IPS-15b (cell line): ENCODE measurements around the gene RNF14.
A peak's percentile ranks its signal among the peaks of the same experiment; 100 is the strongest.
"Not testable (repeated sequence)": the region's sequence is repeated elsewhere in the genome, so short reads cannot be mapped to it uniquely, and the experiment has no call there.

Experiments used
- H3K27me3 ChIP-seq: one replicate; pipeline ENCODE4 v1.6.1; 2013; ENCODE audit warnings: low read length; ENCODE audit not compliant: control insufficient read depth, insufficient read depth
- H3K36me3 ChIP-seq: one replicate; pipeline ENCODE4 v1.6.1; 2013; ENCODE audit warnings: low read length; ENCODE audit not compliant: control insufficient read depth, insufficient read depth
- H3K4me1 ChIP-seq: one replicate; pipeline ENCODE4 v1.6.1; 2013; ENCODE audit warnings: mild to moderate bottlenecking, low read length; ENCODE audit not compliant: control insufficient read depth, insufficient read depth
- H3K4me3 ChIP-seq: one replicate; pipeline ENCODE4 v1.5.1; 2013; ENCODE audit warnings: low read depth, low read length
- H3K9ac ChIP-seq: one replicate; pipeline ENCODE4 v1.6.1; 2013; ENCODE audit warnings: low read depth, mild to moderate bottlenecking, low read length
- H3K9me3 ChIP-seq: one replicate; pipeline ENCODE4 v1.6.1; 2013; ENCODE audit warnings: mild to moderate bottlenecking, low read length; ENCODE audit not compliant: control insufficient read depth, insufficient read depth

The RNF14 gene

GRCh38 chr5:142025637-142026036 is 56.7 kb downstream of the RNF14 start:
- no peaks in the 10 kb centered on the region for H3K27me3 ChIP-seq
- no peak overlapping the region for H3K9ac ChIP-seq
- H3K36me3 ChIP-seq: no peaks in the 10 kb centered on the region
- H3K4me3 ChIP-seq: peak overlapping the region; percentile 60
- H3K4me1 ChIP-seq: peaks cover 7% of the 10 kb centered on the region
- H3K9me3 ChIP-seq: no peaks in the 10 kb centered on the region

DNA sequence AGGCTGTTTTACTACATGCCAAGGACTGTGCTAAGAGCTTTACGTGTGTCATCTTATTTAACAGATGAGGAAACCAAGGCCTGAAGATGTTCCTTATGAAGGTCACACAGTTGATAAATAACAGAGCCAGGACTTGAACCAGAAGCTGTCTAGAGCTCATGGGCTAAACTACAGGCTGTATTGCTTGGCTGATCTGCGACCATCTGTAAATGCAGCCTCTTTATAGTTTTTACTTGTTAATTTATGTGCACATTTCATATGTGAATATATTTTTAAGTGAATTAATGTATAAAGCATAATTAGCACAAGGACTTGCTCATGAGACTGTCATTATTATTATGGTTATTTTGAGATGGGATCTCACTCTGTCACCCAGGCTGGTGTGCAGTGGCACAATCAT is 63.2 kb downstream of the RNF14 start:
- Histone ChIP-seq H3K4me1 (no peaks in the 10 kb centered on the region), H3K9ac (no peak overlapping the region), H3K27me3 (no peaks in the 10 kb centered on the region), H3K36me3 (no peaks in the 10 kb centered on the region), H3K4me3 (no peak overlapping the region), H3K9me3 (no peaks in the 10 kb centered on the region)

DNA sequence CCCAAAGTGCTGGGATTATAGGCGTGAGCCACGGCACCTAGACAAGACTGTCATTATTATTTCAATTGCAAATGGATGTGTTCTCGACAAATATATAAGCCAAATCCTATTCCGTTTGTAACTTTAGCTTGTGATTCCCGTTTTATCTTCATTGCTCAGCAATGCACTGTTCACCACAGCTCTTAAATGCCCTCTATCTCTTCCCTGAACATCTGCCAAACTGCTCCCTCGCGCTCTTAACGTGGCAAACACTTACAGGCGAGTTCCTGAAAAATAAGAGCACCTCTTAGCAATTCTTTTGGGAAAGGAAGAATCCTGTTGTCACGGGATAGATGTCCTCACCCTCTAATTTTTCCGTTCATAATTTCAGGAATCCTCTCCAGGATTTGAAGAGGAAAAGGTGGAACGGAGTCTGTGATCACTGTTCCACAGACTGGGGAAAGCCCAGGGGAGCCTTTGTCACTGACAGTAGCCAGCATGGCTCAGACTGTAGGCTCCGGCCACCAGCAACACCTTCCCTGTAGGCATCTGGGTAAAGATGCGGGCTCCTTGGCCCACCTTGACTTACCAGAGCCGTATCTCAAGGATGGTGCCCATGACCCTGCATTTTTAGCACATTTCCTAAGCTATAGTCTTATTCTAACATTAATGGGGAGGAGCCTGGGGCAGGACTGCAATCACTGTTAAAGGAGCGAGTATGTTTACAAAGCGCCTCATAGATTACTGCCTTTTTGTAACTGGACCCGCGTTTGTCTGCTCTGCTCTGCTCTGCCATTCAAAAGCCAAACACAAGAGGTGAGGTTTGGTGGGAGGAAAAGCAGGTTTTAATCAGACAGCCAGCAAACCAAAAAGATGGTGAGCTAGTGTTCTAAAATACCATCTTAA is 64.1 kb downstream of the RNF14 start:
- Histone ChIP-seq H3K4me3 (no peak overlapping the region), H3K9me3 (no peaks in the 10 kb centered on the region), H3K36me3 (no peaks in the 10 kb centered on the region), H3K9ac (no peak overlapping the region), H3K27me3 (no peaks in the 10 kb centered on the region), H3K4me1 (no peaks in the 10 kb centered on the region)

DNA sequence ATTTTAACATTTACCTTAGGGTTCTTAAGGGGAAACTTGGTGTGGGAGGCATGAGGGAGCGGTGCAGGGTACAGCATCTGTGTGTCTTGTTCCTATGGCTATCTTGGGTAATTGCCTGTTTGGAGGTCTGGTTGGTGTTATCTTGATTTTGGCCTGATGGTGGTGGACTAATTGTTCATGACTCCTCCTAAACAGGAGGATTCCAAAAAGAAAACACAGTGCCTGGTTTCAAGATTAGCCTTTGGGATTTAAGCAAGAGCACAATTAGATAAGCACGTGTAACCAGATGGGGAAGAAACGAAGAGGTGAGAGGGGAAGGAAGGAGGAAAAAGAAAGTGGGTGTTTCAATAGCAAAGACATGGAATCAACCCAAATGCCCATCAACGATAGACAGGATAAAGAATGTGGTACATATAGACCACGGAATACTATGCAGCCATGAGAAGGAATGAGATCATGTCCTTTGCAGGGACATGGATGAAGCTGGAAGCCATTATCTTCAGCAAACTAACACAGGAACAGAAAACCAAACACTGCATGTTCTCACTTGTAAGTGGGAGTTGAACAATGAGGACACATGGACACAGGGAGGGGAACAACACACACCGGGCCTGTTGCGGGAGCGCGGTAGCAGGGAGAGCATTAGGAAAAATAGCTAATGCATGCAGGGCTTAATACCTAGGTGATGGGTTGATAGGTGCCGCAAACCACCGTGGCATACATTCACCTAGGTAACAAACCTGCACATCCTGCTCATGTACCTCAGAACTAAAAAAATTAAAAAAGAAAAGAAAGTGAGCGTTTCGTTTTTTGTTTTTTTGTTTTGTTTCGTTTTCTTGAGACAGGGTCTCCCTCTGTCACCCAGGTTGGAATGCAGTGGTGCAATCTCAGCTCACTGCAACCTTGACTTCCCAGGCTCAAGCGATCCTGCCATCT is 65.0 kb downstream of the RNF14 start:
- not testable (repeated sequence) for H3K9ac ChIP-seq, H3K4me3 ChIP-seq, H3K36me3 ChIP-seq

GRCh38 chr5:142034994-142035393 is 66.1 kb downstream of the RNF14 start:
- no peaks in the 10 kb centered on the region for H3K4me1 ChIP-seq
- H3K9ac ChIP-seq: no peak overlapping the region
- no peaks in the 10 kb centered on the region for H3K9me3 ChIP-seq
- no peak overlapping the region for H3K4me3 ChIP-seq
- no peaks in the 10 kb centered on the region for H3K27me3 ChIP-seq
- H3K36me3 ChIP-seq: no peaks in the 10 kb centered on the region

More for the DNA sequence above, 65.0 kb downstream of the RNF14 start:
- H3K4me1 ChIP-seq, H3K27me3 ChIP-seq, H3K9me3 ChIP-seq: not testable (repeated sequence)

DNA sequence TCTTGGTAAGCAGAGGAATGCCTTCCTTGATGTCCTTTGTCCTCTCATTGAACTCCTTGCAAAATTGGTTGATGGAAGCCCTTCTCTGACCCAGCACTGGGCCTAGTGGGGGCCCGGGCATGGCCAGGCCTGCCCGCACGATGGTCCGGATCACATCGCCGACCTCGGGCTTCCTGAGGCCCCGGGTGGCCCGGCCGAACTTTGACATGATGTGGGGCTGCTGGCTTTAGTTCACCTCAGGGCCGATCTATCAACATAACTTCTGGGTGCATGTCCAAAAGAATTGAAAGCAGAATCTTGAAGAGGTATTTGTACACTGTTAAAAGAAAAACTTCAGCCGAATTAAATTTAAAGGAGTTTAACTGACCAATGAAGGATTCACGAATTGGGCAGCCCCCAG is 68.0 kb downstream of the RNF14 start:
- H3K9ac ChIP-seq: no peak overlapping the region
- H3K27me3 ChIP-seq: no peaks in the 10 kb centered on the region
- no peaks in the 10 kb centered on the region for H3K36me3 ChIP-seq
- H3K4me3 ChIP-seq: no peak overlapping the region
- H3K9me3 ChIP-seq: no peaks in the 10 kb centered on the region
- H3K4me1 ChIP-seq: no peaks in the 10 kb centered on the region

GRCh38 chr5:142037599-142037998 is 68.7 kb downstream of the RNF14 start:
- H3K9me3 ChIP-seq, H3K4me3 ChIP-seq, H3K27me3 ChIP-seq, H3K4me1 ChIP-seq, H3K36me3 ChIP-seq, H3K9ac ChIP-seq: not testable (repeated sequence)

- Histone ChIP-seq H3K27me3 (no peaks in the 10 kb centered on the region), H3K36me3 (no peaks in the 10 kb centered on the region), H3K4me3 (no peak overlapping the region), H3K4me1 (no peaks in the 10 kb centered on the region), H3K9me3 (no peaks in the 10 kb centered on the region), H3K9ac (no peak overlapping the region)
Measured at GRCh38 chr5:142038735-142039134, 69.8 kb downstream of the RNF14 start.
